GM18505 (cell line): Measurements from ENCODE around the gene TBC1D20.

Experiments used
- ATAC-seq: cut with Tn5 transposase; IDR thresholded peaks from one replicate; pipeline ENCODE4 v1.9.1; 2021; ENCODE audit not compliant: unreplicated experiment
- POLR2A ChIP-seq: IDR thresholded peaks from 4 replicates; pipeline ENCODE4 v1.6.1; 2011; ENCODE audit warnings: borderline replicate concordance; ENCODE audit not compliant: insufficient read depth, insufficient read length; ENCODE audit errors: extremely low read depth

The TBC1D20 gene

DNA sequence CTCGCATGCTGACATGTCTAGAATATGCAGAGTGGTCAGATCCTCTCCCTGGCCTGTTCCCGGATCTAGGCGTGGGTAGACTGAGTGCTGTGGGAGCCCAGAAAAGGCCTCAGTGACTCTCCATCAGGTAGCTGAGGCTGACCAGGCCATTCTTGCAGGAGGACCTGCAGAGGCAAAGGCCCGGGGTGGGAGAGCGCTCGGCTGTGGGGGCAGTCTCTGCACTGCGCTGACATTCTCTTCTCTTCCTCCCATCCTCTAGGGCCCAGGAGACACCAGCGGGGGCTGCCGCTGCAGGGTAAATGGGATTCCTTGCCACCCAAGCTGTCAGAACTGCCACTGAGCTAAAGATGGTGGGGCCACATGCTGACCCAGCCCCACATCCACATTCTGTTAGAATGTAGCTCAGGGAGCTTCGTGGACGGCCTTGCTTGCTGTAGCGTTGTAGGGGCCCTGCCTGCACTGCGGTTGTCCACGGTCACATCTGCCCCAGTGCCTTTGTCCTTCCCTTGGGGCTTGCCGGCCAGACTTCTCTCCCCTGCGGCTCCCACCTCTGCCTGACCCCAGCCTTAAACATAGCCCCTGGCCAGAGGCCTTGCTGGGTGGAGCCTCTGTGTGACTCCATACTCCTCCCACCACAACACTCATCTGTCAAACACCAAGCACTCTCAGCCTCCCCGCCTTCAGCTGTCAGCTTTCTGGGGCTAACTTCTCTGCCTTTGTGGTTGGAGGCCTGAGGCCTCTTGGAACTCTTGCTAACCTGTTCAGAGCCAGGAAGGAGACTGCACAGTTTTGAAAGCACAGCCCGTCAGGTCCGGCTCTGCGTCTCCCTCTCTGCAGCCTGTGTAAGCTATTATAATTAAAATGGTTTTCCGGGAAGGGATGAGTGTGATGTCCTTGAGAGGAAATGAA, 32.0 kb downstream of the TBC1D20 start:
- ATAC-seq = no peak

DNA sequence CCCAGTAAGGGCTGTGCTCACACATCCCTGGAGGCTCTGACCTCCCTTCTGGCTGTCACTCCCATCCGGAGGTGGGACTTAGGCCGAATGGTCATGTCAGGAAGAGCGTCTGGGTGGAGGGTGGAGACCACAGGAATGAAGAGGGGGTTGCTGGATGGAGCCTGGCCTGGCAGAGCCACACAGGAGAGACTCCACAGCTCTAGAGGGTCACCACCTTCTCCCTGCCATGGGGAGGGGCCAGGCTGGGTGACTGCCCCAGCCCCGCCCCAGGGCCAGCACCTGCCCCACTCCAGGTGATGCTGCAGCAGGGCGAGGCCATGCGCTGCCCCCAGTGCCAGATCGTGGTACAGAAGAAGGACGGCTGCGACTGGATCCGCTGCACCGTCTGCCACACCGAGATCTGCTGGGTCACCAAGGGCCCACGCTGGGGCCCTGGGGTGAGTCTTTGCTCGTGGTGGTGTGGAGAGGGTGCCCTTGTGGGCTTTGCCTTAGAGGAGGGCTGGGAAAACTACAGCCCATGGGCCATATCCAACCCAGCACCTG, 33.6 kb downstream of the TBC1D20 start:
- no peak for ATAC-seq
- no peak for TF ChIP-seq POLR2A

More for the DNA sequence above, 32.0 kb downstream of the TBC1D20 start:
- no peak for TF ChIP-seq POLR2A

DNA sequence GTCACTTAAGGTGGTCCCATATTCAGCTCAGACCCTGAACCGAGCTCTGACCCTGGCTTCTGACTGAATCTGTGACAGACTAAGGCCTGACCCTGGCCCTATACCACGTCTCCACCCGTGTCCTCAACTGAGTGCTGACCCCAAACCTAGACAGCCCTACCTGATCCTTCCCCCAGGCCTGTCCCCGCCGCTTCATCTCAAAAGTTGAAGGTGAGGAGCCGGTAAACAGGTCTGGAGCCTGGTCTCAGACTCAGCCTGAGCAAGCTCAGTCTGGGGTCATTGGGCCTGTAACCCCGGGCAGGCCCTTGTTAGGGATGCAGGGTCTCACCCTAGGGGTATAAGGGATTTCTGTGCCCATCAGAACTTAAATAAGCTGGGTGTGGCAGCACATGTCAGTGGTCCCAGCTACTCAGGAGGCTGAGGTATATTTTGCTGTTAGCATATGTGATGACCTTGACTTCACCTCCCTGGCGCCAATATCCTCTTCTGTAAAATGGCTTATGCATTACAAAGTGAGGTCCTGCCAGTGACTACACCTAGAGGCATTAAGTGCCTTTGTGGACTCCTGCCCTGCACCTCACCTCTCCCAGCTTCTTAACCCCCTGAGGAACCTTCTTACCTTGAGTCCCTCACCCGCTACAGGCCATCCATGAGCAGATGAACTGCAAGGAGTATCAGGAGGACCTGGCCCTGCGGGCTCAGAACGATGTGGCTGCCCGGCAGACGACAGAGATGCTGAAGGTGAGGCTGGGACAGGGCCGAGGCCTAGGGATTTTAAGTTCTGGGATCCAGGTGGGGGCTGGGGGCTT, 34.3 kb downstream of the TBC1D20 start:
- no peak for ATAC-seq
- no peak for TF ChIP-seq POLR2A

DNA sequence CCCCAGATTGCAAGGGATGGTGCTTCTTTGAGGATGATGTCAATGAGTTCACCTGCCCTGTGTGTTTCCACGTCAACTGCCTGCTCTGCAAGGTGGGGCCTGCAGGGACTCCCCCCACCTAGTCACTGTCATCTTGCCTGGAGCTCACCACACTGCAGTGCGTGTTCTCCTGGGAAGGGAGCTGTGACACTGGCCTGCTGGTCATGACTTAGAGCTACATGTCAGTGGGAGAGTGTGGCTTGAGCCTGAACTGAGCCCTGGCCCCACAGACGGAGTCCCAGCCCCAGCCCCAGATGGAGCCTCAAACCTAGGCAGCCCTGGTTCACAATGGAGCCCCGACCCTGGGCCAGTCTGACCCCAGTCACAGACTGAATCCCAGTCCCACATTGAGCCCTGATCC, 34.9 kb downstream of the TBC1D20 start:
- no peak for ATAC-seq
- no peak for TF ChIP-seq POLR2A

DNA sequence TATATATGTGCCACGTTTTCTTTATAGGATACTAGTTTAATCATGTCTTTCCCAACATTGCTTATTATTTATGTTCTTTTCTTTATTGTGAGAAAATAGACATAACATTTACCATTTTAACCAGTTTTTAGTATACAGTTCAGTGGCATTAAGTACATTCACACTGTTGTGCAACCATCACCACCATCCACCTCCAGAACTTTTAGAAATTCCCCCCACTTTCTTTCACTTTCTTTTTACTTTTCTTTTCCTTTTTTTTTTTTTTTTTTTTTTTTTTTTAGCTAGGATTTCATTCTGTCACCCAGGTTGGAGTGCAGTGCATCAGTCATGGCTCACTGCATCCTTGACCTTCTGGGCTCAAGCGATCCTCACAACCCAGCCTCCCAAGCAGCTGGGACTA, 35.8 kb downstream of the TBC1D20 start:
- ATAC-seq = no peak
- no peak for TF ChIP-seq POLR2A

DNA sequence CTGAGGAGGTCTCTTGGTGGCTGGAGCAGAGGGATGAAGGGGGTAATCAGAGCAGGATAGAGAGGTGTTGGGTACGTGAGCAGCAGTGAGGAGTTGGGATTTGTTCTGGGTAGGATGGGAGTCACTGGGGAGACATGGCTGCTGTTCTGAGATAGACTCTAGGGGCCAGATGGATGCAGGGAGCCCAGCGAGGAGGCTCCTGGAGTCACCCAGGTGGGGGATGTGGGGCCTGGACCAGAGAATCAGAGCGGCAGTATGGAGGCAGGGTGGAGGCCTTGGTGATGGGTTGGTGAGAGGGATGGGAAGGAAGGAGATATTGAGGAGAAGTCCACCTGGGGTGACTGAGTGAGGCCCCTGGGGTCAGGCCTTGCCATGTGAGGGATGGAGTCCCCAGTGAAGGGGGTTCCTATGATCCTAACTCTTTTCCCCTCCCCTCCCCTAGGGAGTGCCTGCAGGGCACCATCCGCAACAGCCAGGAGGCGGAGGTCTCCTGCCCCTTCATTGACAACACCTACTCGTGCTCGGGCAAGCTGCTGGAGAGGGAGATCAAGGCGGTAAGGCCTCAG, 40.6 kb downstream of the TBC1D20 start:
- TF ChIP-seq POLR2A = no peak
- no peak for ATAC-seq

DNA sequence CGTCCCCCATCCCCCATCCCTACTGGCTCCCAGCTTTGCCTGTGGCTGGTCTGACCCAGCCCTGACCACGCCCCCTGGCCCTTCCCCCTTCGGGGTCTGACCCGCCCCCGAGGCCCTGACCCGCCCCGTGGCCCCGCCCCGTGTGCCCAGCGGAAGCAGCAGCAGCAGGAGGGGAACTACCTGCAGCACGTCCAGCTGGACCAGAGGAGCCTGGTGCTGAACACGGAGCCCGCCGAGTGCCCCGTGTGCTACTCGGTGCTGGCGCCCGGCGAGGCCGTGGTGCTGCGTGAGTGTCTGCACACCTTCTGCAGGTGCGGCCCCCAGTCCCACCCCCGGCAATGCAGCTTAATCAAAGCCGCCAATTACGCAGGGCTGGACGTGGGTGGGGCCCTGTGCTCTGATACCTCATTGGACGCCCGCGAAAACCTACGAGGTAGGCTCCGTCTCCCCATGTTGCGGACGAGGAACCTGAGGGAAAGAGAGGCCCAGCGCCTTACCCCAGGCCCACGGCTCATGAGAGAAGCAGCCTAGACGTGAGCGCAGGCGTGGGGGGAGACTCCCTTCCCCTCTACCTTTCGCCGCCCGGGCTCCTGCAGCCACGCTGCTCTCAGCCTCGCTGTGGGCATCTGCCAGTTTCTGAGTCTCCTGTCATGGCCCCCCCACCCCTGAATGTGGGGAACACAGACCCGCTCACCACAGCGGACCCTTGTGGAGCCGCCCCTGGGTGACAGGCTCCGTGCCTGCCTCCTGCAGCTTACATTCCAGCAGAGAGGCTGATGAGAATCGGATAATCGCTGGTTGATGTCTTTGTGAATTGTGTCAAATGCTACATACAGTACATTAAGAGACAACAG, 41.4 kb downstream of the TBC1D20 start:
- ATAC-seq = no peak
- TF ChIP-seq POLR2A = no peak

DNA sequence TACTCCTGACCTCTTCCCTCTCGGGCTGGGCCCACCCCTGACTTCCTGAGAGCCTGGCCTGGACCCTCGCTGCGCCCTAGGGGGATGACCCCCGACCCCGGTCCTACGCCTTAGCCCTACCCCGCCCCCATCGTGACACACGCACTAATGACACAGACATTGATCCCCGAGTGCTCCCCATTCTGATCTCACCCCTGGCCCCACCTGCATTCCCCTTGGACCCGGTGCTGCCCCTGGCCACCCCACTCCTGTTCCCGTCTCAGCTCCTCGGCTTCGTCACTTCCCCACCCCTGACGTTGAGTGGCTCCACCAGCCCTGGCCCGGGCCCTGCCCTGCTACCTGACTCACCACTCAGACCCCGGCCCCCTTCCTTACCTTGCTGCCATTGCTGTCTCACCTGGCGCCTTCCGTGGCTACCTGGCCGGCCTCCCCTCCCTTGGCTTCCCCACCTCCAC, 42.1 kb downstream of the TBC1D20 start:
- ATAC-seq = no peak
- no peak for TF ChIP-seq POLR2A

DNA sequence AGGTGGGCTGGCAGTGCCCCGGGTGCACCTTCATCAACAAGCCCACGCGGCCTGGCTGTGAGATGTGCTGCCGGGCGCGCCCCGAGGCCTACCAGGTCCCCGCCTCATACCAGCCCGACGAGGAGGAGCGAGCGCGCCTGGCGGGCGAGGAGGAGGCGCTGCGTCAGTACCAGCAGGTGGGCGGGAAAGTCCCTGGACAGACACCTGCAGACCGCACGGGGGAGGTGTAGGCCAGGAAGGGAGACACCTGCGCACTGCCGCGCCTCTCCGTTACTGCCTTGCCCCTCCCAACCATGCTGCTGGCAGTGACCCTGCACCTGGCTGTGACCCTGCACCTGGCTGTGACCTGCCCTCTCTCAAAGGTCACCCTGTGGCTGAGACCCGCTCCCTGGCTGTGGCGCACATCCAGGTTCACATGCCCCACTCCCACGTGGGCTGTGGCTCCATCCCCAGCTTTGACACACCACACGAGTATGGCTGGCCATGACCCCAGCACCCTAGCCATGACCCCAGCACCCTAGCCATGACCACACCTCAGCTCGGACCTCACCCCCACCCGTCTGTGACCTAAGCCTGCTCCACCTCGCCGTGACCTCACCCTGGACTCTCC, 42.7 kb downstream of the TBC1D20 start:
- ATAC-seq = no peak
- TF ChIP-seq POLR2A = no peak

DNA sequence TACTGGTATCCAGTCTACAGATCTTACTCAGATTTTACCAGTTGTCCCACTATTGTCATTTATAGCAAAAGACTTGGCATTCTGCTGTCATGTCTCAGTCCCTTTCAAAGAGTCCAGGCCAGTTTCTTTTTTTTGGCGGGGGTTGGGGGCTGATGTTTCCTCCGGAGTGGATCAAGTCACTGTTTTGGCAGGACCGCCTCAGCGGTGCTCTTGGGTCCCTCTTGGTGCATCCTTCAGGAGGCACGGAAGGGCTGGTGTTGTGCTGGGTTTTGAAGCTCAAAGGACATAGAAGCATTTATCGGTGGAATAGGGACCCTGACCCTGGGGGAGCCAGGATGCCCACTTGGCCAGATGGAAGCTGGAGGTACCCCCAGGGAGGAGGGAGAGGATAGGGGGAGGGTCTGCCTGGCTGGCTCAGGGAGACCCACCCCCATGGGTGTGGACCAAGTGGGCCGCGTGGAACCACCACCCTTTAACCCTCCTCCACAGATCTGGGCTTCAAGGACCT, 43.4 kb downstream of the TBC1D20 start:
- ATAC-seq = no peak
- TF ChIP-seq POLR2A = no peak

DNA sequence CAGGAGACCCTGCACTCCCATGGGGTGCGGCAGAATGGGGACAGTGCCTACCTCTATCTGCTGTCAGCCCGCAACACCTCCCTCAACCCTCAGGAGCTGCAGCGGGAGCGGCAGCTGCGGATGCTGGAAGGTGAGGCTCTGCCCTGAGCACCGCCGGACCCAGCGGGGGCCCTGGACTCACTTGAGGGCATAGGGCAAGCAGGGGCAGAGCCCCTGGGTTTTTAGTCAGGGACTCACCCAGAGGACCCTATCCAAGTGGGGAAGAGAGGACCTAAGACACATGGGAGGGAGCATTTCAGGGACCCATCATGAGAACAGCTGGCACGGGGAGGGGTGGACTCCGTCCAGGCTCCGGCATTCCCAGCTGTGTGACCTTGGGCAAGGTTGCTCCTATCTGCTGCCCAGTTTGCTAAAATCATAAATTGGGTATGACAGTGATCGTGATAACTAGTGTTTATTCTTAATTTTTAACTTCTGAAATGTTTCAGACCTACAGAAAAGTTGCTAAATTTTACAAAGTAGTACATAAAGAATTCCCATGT, 44.5 kb downstream of the TBC1D20 start:
- no peak for TF ChIP-seq POLR2A
- no peak for ATAC-seq
